Vagina (tissue), 2 donors: ENCODE measurements around the gene ITGAV.

Source experiments
- POLR2A ChIP-seq, 2 donors: fragments of 450-650 bp; IDR thresholded peaks; one replicate each; pipeline ENCODE4 v1.6.1; 2017; ENCODE audit warnings: antibody characterized with exemption in 2 of 2, mild to moderate bottlenecking in 2 of 2, moderate library complexity in 2 of 2
- TF ChIP-seq, protein P1 (sequence below), 3 experiments: fragments of 450-650 bp in 2 of 3; fragments of 200-600 bp in 1 of 3; sonication (generic) in 1 of 3; IDR thresholded peaks; one replicate each; pipeline ENCODE4 v1.5.1; 2017 to 2019; ENCODE audit warnings: antibody characterized with exemption in 3 of 3, mild to moderate bottlenecking in 2 of 3, moderate library complexity in 2 of 3

DNA sequence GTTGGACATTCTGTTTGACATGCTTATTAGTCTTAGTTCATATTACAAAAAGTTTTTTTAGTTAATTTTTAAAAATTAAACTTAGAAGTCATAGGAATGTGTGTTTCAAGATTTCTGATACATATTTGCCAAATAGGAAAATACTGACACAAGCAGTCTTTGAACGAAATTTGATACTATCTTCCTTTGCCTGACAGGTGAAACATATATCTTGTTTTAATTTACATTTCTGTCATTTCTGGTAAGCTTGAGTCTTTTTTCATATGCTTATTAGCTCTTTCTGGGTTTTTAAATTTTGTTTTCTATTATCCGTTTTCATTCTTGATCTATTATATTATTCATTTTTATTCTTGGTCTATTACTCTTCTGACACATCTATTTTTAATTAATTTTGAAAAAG lies 24.5 kb downstream of the ITGAV start:
- TF ChIP-seq, protein P1, sequence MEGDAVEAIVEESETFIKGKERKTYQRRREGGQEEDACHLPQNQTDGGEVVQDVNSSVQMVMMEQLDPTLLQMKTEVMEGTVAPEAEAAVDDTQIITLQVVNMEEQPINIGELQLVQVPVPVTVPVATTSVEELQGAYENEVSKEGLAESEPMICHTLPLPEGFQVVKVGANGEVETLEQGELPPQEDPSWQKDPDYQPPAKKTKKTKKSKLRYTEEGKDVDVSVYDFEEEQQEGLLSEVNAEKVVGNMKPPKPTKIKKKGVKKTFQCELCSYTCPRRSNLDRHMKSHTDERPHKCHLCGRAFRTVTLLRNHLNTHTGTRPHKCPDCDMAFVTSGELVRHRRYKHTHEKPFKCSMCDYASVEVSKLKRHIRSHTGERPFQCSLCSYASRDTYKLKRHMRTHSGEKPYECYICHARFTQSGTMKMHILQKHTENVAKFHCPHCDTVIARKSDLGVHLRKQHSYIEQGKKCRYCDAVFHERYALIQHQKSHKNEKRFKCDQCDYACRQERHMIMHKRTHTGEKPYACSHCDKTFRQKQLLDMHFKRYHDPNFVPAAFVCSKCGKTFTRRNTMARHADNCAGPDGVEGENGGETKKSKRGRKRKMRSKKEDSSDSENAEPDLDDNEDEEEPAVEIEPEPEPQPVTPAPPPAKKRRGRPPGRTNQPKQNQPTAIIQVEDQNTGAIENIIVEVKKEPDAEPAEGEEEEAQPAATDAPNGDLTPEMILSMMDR (IDR thresholded peaks at IDR 0.05) = no peak
- no peak for TF ChIP-seq POLR2A (IDR thresholded peaks at IDR 0.05)
